A204.1 (cell line): ENCODE results near the gene DGKZ.
"Not testable (repeated sequence)": the region's sequence is repeated elsewhere in the genome, so short reads cannot be mapped to it uniquely, and the experiment has no call there.

Experiments used
- FAIRE-seq: peaks from 2 replicates; lab custom pipeline; 2012; peaks lifted over from hg19 to GRCh38; lab: Jason Lieb, UNC

DGKZ gene

GRCh38 chr11:46367244-46367915, 20.1 kb downstream of the DGKZ start:
- FAIRE-seq = no peak

DNA sequence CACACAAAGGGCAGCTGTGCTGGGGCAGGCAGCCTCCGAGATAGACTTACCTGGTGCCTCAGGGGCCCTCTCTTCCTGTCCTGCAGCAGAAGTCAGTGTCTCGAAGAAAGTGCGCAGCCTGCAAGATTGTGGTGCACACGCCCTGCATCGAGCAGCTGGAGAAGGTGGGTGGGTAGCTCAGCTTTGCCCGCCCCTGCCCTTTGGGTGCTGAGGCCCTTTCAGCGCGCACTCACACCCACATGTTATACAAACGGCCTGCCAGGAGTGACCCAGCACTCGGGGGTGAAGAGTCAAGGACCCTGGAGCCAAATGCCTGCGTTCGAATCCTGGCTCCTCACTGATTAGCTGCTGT, 20.6 kb downstream of the DGKZ start:
- no peak for FAIRE-seq

DNA sequence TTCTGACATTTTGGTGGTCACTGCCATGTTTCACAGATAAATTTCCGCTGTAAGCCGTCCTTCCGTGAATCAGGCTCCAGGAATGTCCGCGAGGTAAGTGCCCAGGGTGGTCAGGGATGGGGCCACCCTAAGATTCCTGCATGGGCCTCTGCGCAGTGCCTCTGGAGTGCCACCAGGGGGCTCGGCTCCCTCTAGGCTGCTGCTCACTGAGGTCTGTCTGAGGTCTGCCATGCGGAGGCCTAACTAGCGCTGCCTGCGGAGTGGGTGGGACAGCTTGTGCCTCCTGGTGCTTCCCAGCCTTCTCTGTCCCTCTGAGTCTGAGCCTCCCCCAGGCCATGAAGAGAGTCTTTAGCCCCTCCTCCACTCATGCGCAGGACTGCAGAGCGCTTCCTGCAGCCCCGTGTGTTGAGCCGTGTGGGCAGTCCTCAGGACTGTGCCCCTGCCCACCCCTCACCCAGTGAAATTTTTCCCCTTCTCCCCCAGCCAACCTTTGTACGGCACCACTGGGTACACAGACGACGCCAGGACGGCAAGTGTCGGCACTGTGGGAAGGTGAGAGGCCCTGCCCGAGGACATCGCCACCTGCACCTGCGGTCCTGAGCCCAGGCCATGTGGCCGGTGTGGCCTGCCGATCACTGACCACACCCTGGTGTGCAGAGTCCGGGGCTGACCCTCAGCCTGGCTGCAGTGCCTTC, 22.3 kb downstream of the DGKZ start:
- no peak for FAIRE-seq

- FAIRE-seq = no peak
Observed at GRCh38 chr11:46370253-46370652, 23.0 kb downstream of the DGKZ start.

GRCh38 chr11:46371262-46371661, 24.0 kb downstream of the DGKZ start:
- not testable (repeated sequence) for FAIRE-seq

DNA sequence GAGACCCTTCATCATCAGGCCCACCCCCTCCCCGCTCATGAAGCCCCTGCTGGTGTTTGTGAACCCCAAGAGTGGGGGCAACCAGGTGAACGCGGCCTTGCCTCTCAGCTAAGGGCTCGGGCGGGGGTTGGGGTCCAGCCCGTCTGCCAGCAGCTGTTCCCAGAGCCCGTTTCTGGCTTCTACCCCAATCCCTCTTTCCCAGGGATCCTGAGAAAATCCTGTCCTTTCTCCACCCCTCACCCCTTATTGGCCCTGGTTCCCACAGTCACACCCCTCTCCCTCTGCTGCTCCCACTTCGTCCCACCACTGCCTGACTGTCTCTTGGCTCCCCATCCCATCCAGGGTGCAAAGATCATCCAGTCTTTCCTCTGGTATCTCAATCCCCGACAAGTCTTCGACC, 24.8 kb downstream of the DGKZ start:
- no peak for FAIRE-seq

GRCh38 chr11:46372501-46372900, 25.2 kb downstream of the DGKZ start:
- FAIRE-seq = not testable (repeated sequence)

- no peak for FAIRE-seq
Observed at GRCh38 chr11:46373787-46374740, 26.8 kb downstream of the DGKZ start.

DNA sequence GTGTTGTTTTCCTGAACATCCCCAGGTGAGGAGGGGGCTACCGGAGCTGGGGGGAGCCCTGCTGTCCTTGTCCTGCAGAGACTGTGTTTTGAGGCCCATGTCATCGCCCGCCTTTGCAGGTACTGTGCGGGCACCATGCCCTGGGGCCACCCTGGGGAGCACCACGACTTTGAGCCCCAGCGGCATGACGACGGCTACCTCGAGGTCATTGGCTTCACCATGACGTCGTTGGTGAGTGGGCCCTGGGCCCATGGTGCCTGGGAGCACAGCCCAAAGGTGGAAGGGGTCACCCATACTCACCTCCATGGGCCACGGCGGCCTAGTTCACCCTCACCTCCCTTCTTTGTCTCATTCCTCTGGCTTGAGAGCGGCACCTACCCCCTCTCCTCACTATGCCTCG, 27.6 kb downstream of the DGKZ start:
- no peak for FAIRE-seq

- FAIRE-seq = no peak
Observed at GRCh38 chr11:46375392-46376101, 28.3 kb downstream of the DGKZ start.

- FAIRE-seq = no peak
Observed at GRCh38 chr11:46376258-46377050, 29.2 kb downstream of the DGKZ start.

GRCh38 chr11:46377290-46377689, 30.0 kb downstream of the DGKZ start:
- no peak for FAIRE-seq

DNA sequence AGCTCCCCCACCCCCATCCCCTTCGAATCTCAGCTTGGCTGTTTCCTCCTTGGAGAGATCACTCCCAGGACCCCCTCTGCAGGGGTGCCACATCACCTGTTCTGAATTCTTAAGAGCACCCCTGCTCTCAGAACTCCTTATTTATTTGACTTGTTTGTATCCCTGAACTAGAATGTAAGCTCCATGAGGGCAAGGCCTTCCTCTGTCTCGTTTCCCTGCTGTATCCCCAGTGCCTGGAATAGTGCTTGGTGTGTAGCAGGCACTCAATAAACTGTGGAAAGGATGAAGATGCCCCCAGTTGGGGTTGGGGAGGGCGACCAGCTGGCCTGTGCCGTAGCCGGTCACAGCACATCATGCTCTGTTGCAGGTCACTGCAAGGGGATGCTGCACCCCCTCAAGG, 30.6 kb downstream of the DGKZ start:
- FAIRE-seq = no peak

- no peak for FAIRE-seq
Observed at GRCh38 chr11:46378296-46378695, 31.0 kb downstream of the DGKZ start.

DNA sequence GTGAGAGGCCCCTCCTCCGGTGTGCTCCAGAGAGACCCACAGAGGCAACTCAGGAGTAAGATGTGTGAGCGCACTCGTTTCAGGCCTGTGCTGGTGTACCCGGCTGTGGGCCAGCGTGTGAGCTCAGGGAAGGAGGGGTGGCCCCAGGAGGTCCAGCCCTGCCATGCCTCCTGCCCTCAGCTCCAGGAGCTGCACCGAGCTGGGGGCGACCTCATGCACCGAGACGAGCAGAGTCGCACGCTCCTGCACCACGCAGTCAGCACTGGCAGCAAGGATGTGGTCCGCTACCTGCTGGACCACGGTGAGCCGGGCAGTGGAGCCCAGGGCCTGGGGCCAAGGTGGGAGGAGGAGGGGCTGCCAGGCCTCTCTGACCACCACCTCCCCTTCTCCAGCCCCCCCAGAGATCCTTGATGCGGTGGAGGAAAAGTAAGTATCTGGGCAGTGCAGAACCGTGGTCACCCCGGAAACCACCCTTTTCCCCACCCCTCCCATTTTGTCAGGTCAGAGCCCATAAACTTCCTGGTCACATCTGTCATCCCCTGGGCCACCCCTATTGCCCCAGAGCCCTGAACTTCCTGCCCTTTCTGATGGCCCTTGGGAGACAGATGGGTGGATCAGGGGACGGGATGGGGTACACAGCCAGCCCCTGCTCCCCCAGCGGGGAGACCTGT, 31.7 kb downstream of the DGKZ start:
- no peak for FAIRE-seq

DNA sequence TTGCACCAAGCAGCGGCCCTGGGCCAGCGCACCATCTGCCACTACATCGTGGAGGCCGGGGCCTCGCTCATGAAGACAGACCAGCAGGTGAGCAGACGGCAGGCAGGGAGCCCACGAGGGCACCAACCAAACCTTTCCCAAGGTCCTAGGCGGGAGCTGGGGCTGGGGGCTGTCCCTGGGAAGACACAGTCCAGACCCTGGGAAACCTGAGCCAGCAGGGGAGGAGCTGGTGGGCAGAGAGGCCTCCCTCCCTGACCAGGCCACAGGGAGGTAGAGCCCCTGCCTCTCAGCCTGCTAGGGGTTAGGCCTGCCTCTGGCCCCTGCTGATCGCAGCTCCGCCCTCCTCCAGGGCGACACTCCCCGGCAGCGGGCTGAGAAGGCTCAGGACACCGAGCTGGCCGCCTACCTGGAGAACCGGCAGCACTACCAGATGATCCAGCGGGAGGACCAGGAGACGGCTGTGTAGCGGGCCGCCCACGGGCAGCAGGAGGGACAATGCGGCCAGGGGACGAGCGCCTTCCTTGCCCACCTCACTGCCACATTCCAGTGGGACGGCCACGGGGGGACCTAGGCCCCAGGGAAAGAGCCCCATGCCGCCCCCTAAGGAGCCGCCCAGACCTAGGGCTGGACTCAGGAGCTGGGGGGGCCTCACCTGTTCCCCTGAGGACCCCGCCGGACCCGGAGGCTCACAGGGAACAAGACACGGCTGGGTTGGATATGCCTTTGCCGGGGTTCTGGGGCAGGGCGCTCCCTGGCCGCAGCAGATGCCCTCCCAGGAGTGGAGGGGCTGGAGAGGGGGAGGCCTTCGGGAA, 32.4 kb downstream of the DGKZ start:
- FAIRE-seq = not testable (repeated sequence)

DNA sequence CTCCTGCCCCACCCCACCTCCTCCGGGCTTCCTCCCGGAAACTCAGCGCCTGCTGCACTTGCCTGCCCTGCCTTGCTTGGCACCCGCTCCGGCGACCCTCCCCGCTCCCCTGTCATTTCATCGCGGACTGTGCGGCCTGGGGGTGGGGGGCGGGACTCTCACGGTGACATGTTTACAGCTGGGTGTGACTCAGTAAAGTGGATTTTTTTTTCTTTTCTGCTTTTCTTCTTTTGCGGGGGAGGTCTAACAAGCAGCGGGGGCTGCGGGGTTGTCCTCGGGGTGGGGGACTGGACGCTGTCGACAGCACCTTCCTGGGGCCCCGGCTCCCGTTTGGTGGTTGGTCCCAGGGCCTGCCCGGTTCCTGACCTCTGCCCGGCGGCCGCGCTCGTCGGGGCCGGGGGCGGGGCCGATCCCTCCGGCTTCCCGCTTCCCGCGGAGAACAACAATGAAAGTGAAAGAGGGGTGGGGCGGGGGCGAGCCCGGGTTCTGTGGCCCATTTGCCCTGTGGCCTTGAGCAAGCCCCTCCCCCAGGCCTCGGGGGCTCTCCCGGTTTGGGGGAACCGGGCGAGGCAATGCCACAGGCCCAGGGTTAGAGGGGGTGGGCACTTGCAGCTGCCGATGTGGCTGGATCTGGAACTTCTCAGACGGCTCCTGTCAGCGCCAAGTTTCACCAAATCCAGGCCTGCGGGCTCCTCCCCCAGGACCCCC, 33.2 kb downstream of the DGKZ start:
- no peak for FAIRE-seq

DNA sequence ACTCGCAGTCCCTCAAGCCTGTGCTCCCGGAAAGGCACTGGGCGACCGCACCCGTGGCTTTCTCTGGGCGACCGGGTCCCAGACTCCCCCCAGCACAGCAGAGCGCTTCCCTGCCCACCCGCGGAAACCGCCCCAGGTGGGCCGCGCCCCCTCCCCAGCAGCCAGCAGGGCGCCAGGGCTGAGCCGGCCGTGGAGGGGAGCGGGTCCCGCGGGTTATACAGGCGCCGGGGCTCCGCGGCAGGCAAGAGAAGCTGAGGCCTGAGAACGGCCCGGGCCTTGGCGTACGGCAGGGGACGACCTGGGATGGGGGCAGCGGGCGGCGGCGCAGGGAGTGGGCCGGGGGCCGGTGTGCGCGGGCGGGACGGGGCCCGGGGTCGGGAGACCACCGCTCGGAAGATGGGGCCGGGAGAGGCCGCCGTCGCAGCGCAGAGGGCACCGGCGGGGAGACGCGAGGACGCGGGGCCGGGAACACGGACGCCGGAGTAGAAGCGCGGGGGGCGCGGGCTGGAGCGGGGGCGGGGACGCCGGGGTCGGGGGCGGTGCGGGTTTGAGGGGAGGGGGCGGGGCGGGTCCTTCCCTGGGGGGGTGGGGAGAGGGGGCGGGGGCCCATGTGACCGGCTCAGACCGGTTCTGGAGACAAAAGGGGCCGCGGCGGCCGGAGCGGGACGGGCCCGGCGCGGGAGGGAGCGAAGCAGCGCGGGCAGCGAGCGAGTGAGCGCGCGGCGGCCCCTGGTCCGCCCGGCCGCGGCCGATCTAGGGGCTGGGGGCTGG, 34.0 kb downstream of the DGKZ start, which contains the start of gene MDK:
Gene MDK (plus strand): TSS at position 622 of the 771 bp plus-strand sequence. CDS start 389 bp downstream, outside the sequence.
- FAIRE-seq = no peak
